GM21528 (cell line): ENCODE measurements around the gene LRRC3.
"Not testable (repeated sequence)": the region's sequence is repeated elsewhere in the genome, so short reads cannot be mapped to it uniquely, and the experiment has no call there.

Experiments used
- ATAC-seq: cut with Tn5 transposase; IDR thresholded peaks from one replicate; pipeline ENCODE4 v1.9.1; 2021; ENCODE audit warnings: mild to moderate bottlenecking, moderate library complexity; ENCODE audit not compliant: unreplicated experiment, low FRiP score

LRRC3 gene

DNA sequence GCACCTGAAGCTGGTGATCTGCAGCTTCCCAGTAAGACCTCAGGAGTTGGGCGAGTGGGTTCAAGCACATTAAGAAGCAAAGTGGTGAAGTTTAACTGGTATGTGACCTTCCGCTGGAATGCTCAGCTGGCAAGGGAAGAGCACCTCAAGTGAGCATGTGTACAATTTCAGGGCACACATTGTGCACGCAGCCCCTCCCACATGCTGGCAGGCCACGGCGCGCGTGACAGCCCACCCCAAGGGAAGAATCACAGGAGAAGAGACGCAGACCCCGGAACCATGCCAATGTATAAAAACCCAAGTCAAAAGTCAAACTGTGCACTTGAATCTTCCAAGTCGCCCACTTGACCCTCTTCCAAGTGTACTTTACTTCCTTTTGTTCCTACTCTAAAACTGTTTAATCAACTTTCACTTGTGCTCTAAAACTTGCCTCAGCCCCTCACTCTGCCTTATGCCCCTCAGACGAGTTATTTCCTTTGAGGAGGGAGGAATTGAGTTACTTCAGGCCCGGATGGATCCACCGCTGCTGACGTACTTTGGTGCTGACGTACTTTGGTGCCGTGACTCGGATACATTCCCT, 20.0 kb downstream of the LRRC3 start:
- no peak for ATAC-seq

DNA sequence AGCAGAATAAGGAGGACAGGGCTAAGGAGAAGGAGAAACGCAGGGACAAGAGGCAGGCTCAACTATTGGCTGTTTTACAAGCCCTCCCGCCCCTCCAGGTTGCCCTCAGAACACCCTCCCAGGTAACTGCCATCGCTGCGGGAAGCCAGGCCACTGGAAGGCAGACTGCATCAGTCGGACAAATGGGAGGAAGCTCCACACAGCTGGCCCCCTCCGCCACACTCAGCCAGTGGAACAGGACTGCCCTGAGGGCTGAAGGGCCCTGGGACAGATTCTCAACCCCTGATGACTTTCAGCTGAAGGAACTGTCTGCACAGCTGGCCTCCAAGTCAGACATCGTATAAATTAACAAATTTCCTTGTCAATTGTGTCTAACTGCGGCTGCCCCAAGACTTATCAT, 21.8 kb downstream of the LRRC3 start:
- ATAC-seq, result no peak

GRCh38 chr21:44477712-44478111, 22.4 kb downstream of the LRRC3 start:
- no peak for ATAC-seq

- ATAC-seq, result no peak
These were observed 23.0 kb downstream of the LRRC3 start for GRCh38 chr21:44478124-44478800.

DNA sequence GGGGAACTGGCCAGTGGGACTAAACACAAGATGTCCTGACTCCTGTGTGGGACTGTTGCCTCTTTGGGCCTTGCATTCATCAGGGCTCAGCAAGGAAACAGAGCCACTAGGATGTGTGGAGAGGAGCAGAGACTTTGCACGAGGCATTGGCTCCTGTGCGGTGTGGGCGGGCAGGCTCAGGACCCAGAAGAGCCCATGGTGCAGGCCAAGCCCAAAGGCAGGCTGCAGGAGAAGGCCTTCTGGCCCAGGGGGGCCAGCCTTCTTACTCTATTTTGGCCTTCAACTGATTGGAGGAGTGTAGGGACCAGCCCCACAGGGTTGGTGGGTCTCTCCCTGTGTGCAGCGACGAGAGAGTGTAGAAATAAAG, 23.5 kb downstream of the LRRC3 start:
- ATAC-seq, result no peak

- not testable (repeated sequence) for ATAC-seq
These were observed 24.4 kb downstream of the LRRC3 start for GRCh38 chr21:44479556-44480199.

- no peak for ATAC-seq
These were observed 25.1 kb downstream of the LRRC3 start for GRCh38 chr21:44480200-44481053.

GRCh38 chr21:44482581-44483287, 27.4 kb downstream of the LRRC3 start:
- ATAC-seq, result no peak

- ATAC-seq, result no peak
These were observed 28.3 kb downstream of the LRRC3 start for GRCh38 chr21:44483288-44484237.

DNA sequence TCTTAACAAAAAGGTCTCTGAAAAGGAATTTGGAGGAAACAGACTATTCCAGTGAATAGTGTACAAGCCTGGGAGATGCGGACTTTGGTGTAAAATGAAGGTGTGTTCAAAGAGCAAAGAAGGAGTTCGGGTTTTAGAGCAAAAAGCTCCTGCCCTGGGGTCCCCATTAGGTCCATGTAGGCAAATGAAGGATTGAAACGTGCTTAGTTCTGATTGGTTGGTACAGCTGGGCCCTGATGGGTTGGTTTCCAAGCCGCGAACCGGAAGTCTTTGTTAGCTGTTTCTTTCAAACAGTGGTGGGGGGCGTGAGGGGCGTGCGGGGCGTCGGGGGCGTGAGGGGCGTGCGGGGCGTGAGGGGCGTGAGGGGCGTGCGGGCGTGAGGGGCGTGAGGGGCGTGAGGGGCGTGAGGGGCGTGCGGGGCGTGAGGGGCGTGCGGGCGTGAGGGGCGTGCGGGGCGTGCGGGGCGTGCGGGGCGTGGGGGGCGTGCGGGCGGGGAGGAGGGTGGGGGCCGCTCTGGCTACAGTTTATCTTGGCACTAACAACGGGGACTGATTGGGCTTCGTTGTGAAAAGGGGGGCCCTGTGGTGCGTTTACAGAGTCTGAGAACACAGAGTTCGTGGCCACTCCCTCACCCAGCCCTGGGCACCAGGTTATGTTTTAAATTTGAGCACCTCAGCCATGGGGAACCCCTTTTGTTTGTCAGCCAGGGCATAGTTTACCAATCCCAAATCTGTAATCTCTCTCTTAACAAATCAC, 29.4 kb downstream of the LRRC3 start:
- ATAC-seq, result no peak

DNA sequence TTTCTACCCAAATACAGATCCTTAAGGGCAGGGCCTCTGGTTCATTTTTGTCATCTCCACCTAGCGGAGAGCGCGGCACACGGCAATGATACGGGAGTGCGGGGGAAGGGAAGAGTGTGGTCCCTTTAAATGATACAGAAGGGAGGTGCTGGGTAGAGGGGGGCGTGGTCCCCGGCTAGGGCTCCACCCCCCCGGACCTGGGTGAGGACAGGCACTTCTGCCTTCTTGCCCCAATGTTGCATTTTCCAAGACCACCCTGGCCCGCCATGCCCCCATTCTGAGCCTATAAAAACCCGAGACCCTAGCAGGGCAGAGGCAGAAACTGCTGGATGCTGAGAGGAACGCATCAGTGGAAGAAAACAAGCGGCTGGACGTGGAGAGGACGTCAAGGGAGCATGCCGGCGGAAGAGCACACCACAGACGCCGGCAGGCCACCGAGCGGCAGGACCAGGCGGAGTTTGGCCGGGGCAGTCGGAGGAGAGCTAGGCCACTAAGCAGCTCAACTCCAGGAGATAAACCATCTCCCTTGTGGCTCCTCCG, 30.0 kb downstream of the LRRC3 start:
- no peak for ATAC-seq

DNA sequence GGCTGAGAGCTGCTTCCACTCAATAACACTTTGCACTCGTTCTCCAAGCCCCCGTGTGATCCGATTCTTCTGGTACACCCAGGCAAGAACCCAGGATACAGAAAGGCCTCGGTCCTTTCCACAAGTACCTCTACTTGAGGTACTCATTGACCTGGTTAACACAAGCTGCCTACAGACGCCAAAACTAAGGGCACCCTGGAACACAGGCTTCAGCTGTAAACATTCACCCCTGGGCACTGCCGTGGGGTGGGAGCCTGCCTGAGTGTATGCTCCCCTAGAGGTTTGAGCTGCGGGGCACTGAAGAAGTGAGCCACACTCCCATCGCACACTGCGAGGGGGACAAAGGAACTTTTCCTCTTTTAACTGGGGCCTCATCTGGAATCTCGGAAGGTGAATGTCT, 30.5 kb downstream of the LRRC3 start:
- ATAC-seq, result no peak

GRCh38 chr21:44486302-44486701, 31.0 kb downstream of the LRRC3 start:
- no peak for ATAC-seq

- ATAC-seq, result no peak
These were observed 32.5 kb downstream of the LRRC3 start for GRCh38 chr21:44487831-44488230.

GRCh38 chr21:44489962-44490361, 34.7 kb downstream of the LRRC3 start:
- ATAC-seq, result no peak

GRCh38 chr21:44490405-44490804, 35.1 kb downstream of the LRRC3 start:
- no peak for ATAC-seq

DNA sequence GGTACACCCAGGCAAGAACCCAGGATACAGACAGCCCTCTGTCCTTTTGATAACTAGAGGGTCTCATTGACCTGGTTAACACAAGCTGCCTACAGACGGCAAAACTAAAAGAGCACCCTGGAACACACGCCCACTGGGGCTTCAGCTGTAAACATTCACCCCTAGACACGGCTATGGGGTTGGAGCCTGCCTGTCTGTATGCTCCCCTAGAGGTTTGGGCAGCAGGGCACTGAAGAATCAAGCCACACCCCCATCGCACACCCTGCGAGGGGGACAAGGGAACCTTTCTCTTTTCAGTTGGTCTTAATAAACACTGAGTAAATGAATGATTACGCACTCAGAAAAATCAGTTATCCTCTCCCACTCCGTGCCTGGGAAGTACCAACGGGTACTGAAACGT, 35.5 kb downstream of the LRRC3 start:
- no peak for ATAC-seq

DNA sequence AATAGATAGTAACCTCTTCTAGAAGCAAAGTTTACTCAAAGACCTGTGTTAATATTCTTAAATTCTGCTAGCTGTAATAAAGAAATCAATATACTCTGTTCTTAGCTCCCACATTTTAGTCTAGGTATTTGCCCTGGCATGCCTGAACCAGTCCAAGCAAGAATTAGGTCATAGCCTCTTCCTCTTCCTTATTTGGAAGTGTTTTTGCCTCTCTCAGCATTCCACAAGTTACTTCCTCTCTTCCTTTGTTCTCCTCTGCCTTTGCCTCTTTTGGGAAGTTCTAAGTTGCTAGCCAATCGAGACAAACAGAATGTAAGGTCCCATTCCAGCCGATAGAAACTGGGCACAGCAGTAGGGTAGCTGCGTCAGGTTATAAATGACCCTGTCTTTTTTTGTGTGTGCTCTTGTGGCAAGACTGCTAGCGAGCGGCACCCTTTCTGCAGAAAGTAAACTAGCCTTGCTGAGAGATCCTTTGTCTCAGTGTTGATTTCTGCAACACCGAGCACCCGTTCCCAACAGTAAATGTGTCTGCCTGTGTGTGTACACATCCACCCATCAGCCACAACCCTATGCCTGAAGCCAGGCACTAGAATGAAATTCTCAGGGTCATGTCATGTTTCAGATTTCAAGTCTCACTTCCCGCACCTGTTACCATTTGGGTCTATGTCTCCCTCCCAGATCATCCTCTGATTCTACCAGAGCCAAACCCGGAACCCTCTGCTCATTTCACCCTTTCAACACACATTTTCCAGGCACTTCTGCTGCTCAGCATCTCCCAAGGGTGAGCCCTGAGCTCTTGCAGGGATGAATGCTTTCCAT, 37.5 kb downstream of the LRRC3 start:
- ATAC-seq, result no peak
